H1 (cell line): ENCODE results near the gene SYNCRIP. TPM values are rescaled to one million over a fixed set of nuclear protein-coding genes. Genes with fewer than 3 reads are reported as not detected.

Experiments
- CTCF ChIA-PET: fragments of 300-600 bp; sonication (Branson Sonifier 250); formaldehyde crosslinking; loops from one replicate; lab custom pipeline; 2021; ENCODE audit not compliant: partially characterized antibody; lab: Charles Lee
- POLR2A ChIA-PET: fragments of 300-600 bp; sonication (Branson Sonifier 250); formaldehyde crosslinking; loops from one replicate; lab custom pipeline; 2021; ENCODE audit warnings: inconsistent platforms; ENCODE audit not compliant: partially characterized antibody; lab: Charles Lee
- DNase-seq, 2 experiments: peaks; one replicate each; pipeline versions ENCODE4 v3.0.0 to v3.0.0-alpha.2; 2010 to 2022; ENCODE audit warnings: low spot score in 2 of 2, low read depth in 1 of 2, mixed read lengths in 1 of 2
- FAIRE-seq: peaks from 2 replicates; lab custom pipeline; 2011; peaks lifted over from hg19 to GRCh38; lab: Jason Lieb, UNC
- H2AFZ ChIP-seq: 2 replicates; pipeline ENCODE4 v1.8.1; 2012; ENCODE audit warnings: low read length, inconsistent platforms
- H2AK5ac ChIP-seq: 2 replicates; pipeline ENCODE4 v1.6.1; 2013; ENCODE audit warnings: low read depth, low read length
- H2BK120ac ChIP-seq: replicated peaks from 2 replicates; pipeline ENCODE3; 2013; ENCODE audit warnings: low read depth, low read length, inconsistent platforms
- H2BK12ac ChIP-seq: 2 replicates; pipeline ENCODE4 v1.6.1; 2013; ENCODE audit warnings: low read depth, low read length
- H2BK15ac ChIP-seq: 2 replicates; pipeline ENCODE4 v1.6.1; 2013; ENCODE audit warnings: low read length
- H2BK20ac ChIP-seq: 2 replicates; pipeline ENCODE4 v1.6.1; 2013; ENCODE audit warnings: low read length
- H2BK5ac ChIP-seq: 2 replicates; pipeline ENCODE4 v1.6.1; 2013; ENCODE audit warnings: low read depth, low read length
- H3K14ac ChIP-seq: 2 replicates; pipeline ENCODE4 v1.6.1; 2013; ENCODE audit warnings: inconsistent platforms; ENCODE audit not compliant: insufficient read length
- H3K18ac ChIP-seq: 2 replicates; pipeline ENCODE4 v1.6.1; 2013; ENCODE audit warnings: low read length; ENCODE audit errors: extremely low read depth
- H3K23ac ChIP-seq: 2 replicates; pipeline ENCODE4 v1.6.1; 2013; ENCODE audit warnings: inconsistent platforms; ENCODE audit not compliant: insufficient read length
- H3K23me2 ChIP-seq: 2 replicates; pipeline ENCODE4 v1.6.1; 2013; ENCODE audit warnings: low read depth, low read length
- H3K27ac ChIP-seq: 2 replicates; pipeline ENCODE4 v1.6.1; 2011; ENCODE audit warnings: low read depth, low read length, inconsistent platforms
- H3K27me3 ChIP-seq, 4 experiments: replicated peaks in 1 of 4; 1 replicate in 1 of 4; 2 replicates in 3 of 4; pipeline versions ENCODE4 v1.6.1 to v1.8.1; 2011 to 2013; ENCODE audit warnings: low read length in 3 of 4, mild to moderate bottlenecking in 3 of 4, inconsistent platforms in 2 of 4, mixed read lengths in 2 of 4, moderate library complexity in 1 of 4; ENCODE audit not compliant: control insufficient read depth in 3 of 4, insufficient read depth in 3 of 4; ENCODE audit errors: extremely low read depth in 1 of 4
- H3K36me3 ChIP-seq, 4 experiments: 2 replicates each; pipeline versions ENCODE4 v1.6.1 to v1.8.1; 2011 to 2013; ENCODE audit warnings: mild to moderate bottlenecking in 4 of 4, low read length in 3 of 4, moderate library complexity in 2 of 4, control low read depth in 1 of 4, inconsistent platforms in 1 of 4; ENCODE audit not compliant: insufficient read depth in 4 of 4, control insufficient read depth in 2 of 4
- H3K4ac ChIP-seq: replicated peaks from 2 replicates; pipeline ENCODE3; 2013; ENCODE audit warnings: low read length, low read depth, mixed read lengths, inconsistent platforms; ENCODE audit not compliant: insufficient read length
- H3K4me1 ChIP-seq, 4 experiments: replicated peaks in 1 of 4; 1 replicate in 1 of 4; 2 replicates in 3 of 4; pipeline versions ENCODE4 v1.6.1 to v1.8.1; 2011 to 2013; ENCODE audit warnings: low read length in 3 of 4, inconsistent platforms in 2 of 4, mixed read lengths in 1 of 4; ENCODE audit not compliant: insufficient read depth in 4 of 4, control insufficient read depth in 3 of 4
- H3K4me2 ChIP-seq, 2 experiments: 2 replicates each; pipeline versions ENCODE4 v1.6.1 to v1.8.1; 2011 to 2013; ENCODE audit warnings: low read depth in 2 of 2, low read length in 2 of 2, control low read depth in 1 of 2, inconsistent platforms in 1 of 2, mild to moderate bottlenecking in 1 of 2; ENCODE audit not compliant: insufficient read depth in 1 of 2
- H3K4me3 ChIP-seq, 4 experiments: fragments of 200-600, 300-600 bp in 1 of 4; sonication (generic), shearing (Covaris generic), sonication (Bioruptor Twin) in 1 of 4; 2 replicates each; pipeline versions ENCODE4 v1.5.1 to v1.8.1; 2011 to 2016; ENCODE audit warnings: low read length in 4 of 4, low read depth in 3 of 4, control low read depth in 2 of 4, inconsistent platforms in 2 of 4, mild to moderate bottlenecking in 2 of 4, mixed read lengths in 1 of 4, moderate library complexity in 1 of 4; ENCODE audit not compliant: insufficient read depth in 2 of 4; ENCODE audit errors: extremely low read depth in 1 of 4
- H3K56ac ChIP-seq: replicated peaks from 2 replicates; pipeline ENCODE3; 2013; ENCODE audit warnings: low read depth, mild to moderate bottlenecking, mixed read lengths, low read length, inconsistent platforms; ENCODE audit not compliant: insufficient read length
- H3K79me1 ChIP-seq: 2 replicates; pipeline ENCODE4 v1.6.1; 2013; ENCODE audit warnings: low read depth, low read length, control low read depth
- H3K79me2 ChIP-seq, 2 experiments: 2 replicates each; pipeline versions ENCODE4 v1.6.1 to v1.8.1; 2012 to 2013; ENCODE audit warnings: low read length in 2 of 2, mild to moderate bottlenecking in 2 of 2, inconsistent platforms in 1 of 2; ENCODE audit not compliant: insufficient read depth in 2 of 2, control insufficient read depth in 1 of 2
- H3K9ac ChIP-seq, 4 experiments: replicated peaks in 1 of 4; 1 replicate in 1 of 4; 2 replicates in 3 of 4; pipeline versions ENCODE4 v1.6.1 to v1.8.1; 2011 to 2013; ENCODE audit warnings: low read depth in 3 of 4, low read length in 3 of 4, control low read depth in 2 of 4, mild to moderate bottlenecking in 2 of 4, moderate library complexity in 2 of 4, inconsistent platforms in 1 of 4; ENCODE audit errors: extremely low read depth in 1 of 4
- H3K9me3 ChIP-seq, 2 experiments: 2 replicates each; pipeline versions ENCODE4 v1.6.1 to v1.8.1; 2012 to 2013; ENCODE audit warnings: mild to moderate bottlenecking in 2 of 2, moderate library complexity in 2 of 2, control low read depth in 1 of 2, inconsistent platforms in 1 of 2, low read depth in 1 of 2, low read length in 1 of 2, mixed read lengths in 1 of 2; ENCODE audit not compliant: insufficient read depth in 2 of 2
- H4K20me1 ChIP-seq, 2 experiments: replicated peaks in 1 of 2; 2 replicates each; pipeline versions ENCODE3 to v1.8.1; 2011 to 2013; ENCODE audit warnings: inconsistent platforms in 2 of 2, low read length in 2 of 2, mild to moderate bottlenecking in 1 of 2; ENCODE audit not compliant: insufficient read depth in 2 of 2, control insufficient read depth in 1 of 2
- H4K5ac ChIP-seq: 2 replicates; pipeline ENCODE4 v1.6.1; 2013; ENCODE audit warnings: low read length, low read depth, mixed read lengths, inconsistent platforms; ENCODE audit not compliant: insufficient read length
- H4K8ac ChIP-seq: 2 replicates; pipeline ENCODE4 v1.8.0; 2013; ENCODE audit warnings: mild to moderate bottlenecking, moderate library complexity, low read length, inconsistent platforms; ENCODE audit not compliant: insufficient read depth; ENCODE audit errors: extremely low read depth
- H4K91ac ChIP-seq: replicated peaks from 2 replicates; pipeline ENCODE3; 2013; ENCODE audit warnings: low read length, mixed read lengths, inconsistent platforms; ENCODE audit not compliant: insufficient read length
- ATF3 ChIP-seq: IDR thresholded peaks from 2 replicates; pipeline ENCODE4 v1.6.1; 2011; ENCODE audit warnings: low read depth, mild to moderate bottlenecking, low read length; ENCODE audit not compliant: insufficient read depth
- BACH1 ChIP-seq: IDR thresholded peaks from 2 replicates; pipeline ENCODE4 v1.6.1; 2012; ENCODE audit warnings: low read length, improper control_type of control experiment
- BCL11A ChIP-seq, 2 experiments: IDR thresholded peaks; one replicate each; pipeline ENCODE4 v1.6.1; 2011; ENCODE audit warnings: low read depth in 2 of 2, low read length in 2 of 2, mild to moderate bottlenecking in 2 of 2
- EP300 ChIP-seq, 2 experiments: IDR thresholded peaks; 1 replicate in 1 of 2; 2 replicates in 1 of 2; pipeline ENCODE4 v1.6.1; 2011 to 2012; ENCODE audit warnings: low read depth in 2 of 2, low read length in 2 of 2, mild to moderate bottlenecking in 2 of 2, borderline replicate concordance in 1 of 2, inconsistent platforms in 1 of 2, moderate library complexity in 1 of 2
- GTF2F1 ChIP-seq: IDR thresholded peaks from 2 replicates; pipeline ENCODE4 v1.6.1; 2012; ENCODE audit warnings: low read depth, low read length, improper control_type of control experiment, borderline replicate concordance
- HDAC6 ChIP-seq: IDR thresholded peaks from one replicate; pipeline ENCODE4 v1.7.1; 2012; ENCODE audit warnings: low read depth, mild to moderate bottlenecking, inconsistent platforms, low read length, moderate library complexity
- KDM5A ChIP-seq: fragments of 200-600 bp; IDR thresholded peaks from 2 replicates; pipeline ENCODE4 v1.7.1; 2012; ENCODE audit warnings: mild to moderate bottlenecking, low read length, inconsistent platforms, mixed read lengths
- PHF8 ChIP-seq: fragments of 200-600 bp; sonication (generic); conservative IDR thresholded peaks from 2 replicates; pipeline ENCODE4 v1.7.1; 2012; ENCODE audit warnings: low read depth, mild to moderate bottlenecking, inconsistent platforms, low read length, moderate library complexity
- POLR2AphosphoS5 ChIP-seq: IDR thresholded peaks from 2 replicates; pipeline ENCODE4 v1.6.1; 2011; ENCODE audit warnings: low read depth, low read length
- SIN3A ChIP-seq, 2 experiments: IDR thresholded peaks in 1 of 2; conservative IDR thresholded peaks in 1 of 2; 2 replicates each; pipeline ENCODE4 v1.6.1; 2011 to 2012; ENCODE audit warnings: low read length in 2 of 2, improper control_type of control experiment in 1 of 2, low read depth in 1 of 2, mild to moderate bottlenecking in 1 of 2
- SIRT6 ChIP-seq: IDR thresholded peaks from one replicate; pipeline ENCODE4 v1.7.1; 2012; ENCODE audit warnings: low read length, inconsistent platforms
- TBP ChIP-seq: IDR thresholded peaks from 2 replicates; pipeline ENCODE4 v1.6.1; 2011; ENCODE audit warnings: low read depth, low read length, improper control_type of control experiment
- TCF12 ChIP-seq: IDR thresholded peaks from 2 replicates; pipeline ENCODE4 v1.6.1; 2011; ENCODE audit warnings: low read depth, mild to moderate bottlenecking, low read length
- WGBS, 2 experiments: shearing (Covaris generic) in 1 of 2; methylation state at CpG; one replicate each; pipeline versions ENCODE4 v1.1.6 to v1.1.7; 2013 to 2015; ENCODE audit warnings: low lambda C conversion rate in 2 of 2, mixed read lengths in 2 of 2, inconsistent platforms in 1 of 2, low coverage in 1 of 2, missing lambda C conversion rate in 1 of 2; ENCODE audit not compliant: insufficient replicate concordance in 2 of 2, insufficient coverage in 1 of 2, insufficient read length in 1 of 2; ENCODE audit errors: extremely low coverage in 1 of 2, missing lambda C conversion rate in 1 of 2; 5-methylcytosine and 5-hydroxymethylcytosine counted together
- polyA plus RNA-seq, 7 experiments: library from polyadenylated mRNA; depleted of rRNA in 3 of 7; stranded (reverse) in 5 of 7; unstranded in 2 of 7; fragments of >200 nt in 5 of 7; fragments of 200-250 nt in 2 of 7; gene quantifications; 1 replicate in 5 of 7; 2 replicates in 1 of 7; 4 replicates in 1 of 7; pipeline versions ENCODE4 v1.2.1 to v1.2.3, GENCODE V29; 2011 to 2013; ENCODE audit warnings: missing spikeins in 2 of 7, mixed read lengths in 2 of 7
- total RNA-seq: library from RNA; stranded (reverse); fragmentation: NEBNext Ultra II Directional; extraction: Animal tissue kit (Norgen Biotek cat#: 25700); gene quantifications from 2 replicates; pipeline ENCODE4 v1.2.1, GENCODE V29; 2021

Gene SYNCRIP
- total and polyA plus RNA-seq, 2 of the 8 experiments (the other 6 are each of a cell fraction or from before 2014, with no cell fraction given): 16.8 to 219 TPM

- H3K27ac ChIP-seq: no peak overlapping the region
- no peaks in the 10 kb centered on the region for H3K4me1 ChIP-seq
- no peak overlapping the region for H3K4ac ChIP-seq
- H3K56ac ChIP-seq: no peak overlapping the region
- H3K23ac ChIP-seq: no peak overlapping the region
- H2BK15ac ChIP-seq: no peak overlapping the region
- no peaks in the 10 kb centered on the region for H3K79me1 ChIP-seq
- no peaks in the 10 kb centered on the region; a peak in 2 of 7 replicates for H3K27me3 ChIP-seq
- FAIRE-seq (no peak), DNase-seq (no peak)
- H3K4me2 ChIP-seq: no peak overlapping the region; a peak in 1 of 4 replicates
- H3K36me3 ChIP-seq: no peaks in the 10 kb centered on the region
- no peak overlapping the region for H3K18ac ChIP-seq
- no peak overlapping the region for H4K91ac ChIP-seq
- no peak overlapping the region for H3K14ac ChIP-seq
- POLR2A ChIA-PET: interaction anchor here (1.2 to 5.7 kb wide), 4 partner anchors 9 to 85 kb away, joined by 5 to 55 read pairs (median 28); partner anchors contain the start of gene SYNCRIP
- 95% methylated on average over 1 of the region's 1 CpG; no CpG with 5 or more reads in 1 of the 2 experiments for WGBS, 2 experiments
- TF ChIP-seq SIRT6 (no peak), TBP (no peak), POLR2AphosphoS5 (no peak), EP300 (IDR thresholded peaks at IDR 0.05; ENCODE audit: borderline replicate concordance in 1 of 2, low read depth in 2 of 2, low read length in 2 of 2) (no peak), TCF12 (no peak), ATF3 (no peak), SIN3A (conservative IDR thresholded peaks at IDR 0.05 in 1 of 2, IDR thresholded peaks at IDR 0.05 in 1 of 2; ENCODE audit: low read depth in 1 of 2, low read length in 2 of 2) (no peak), BCL11A (IDR thresholded peaks at IDR 0.05; ENCODE audit: low read depth in 2 of 2, low read length in 2 of 2) (no peak), KDM5A (no peak), GTF2F1 (no peak), BACH1 (no peak), PHF8 (no peak), HDAC6 (no peak)
- peaks cover 0 to 20% of the 10 kb centered on the region in 2 experiments; a peak in 2 of 4 replicates for H3K79me2 ChIP-seq
- no peak overlapping the region for H2BK120ac ChIP-seq
- H2BK5ac ChIP-seq: no peak overlapping the region
- H3K23me2 ChIP-seq: peaks cover 5% of the 10 kb centered on the region
- no peak overlapping the region for H3K4me3 ChIP-seq
- no peaks in the 10 kb centered on the region for H4K20me1 ChIP-seq
- CTCF ChIA-PET: interaction anchor here (0.6 to 2.1 kb wide), 3 partner anchors 10 to 840 kb away, joined by 3 to 9 read pairs (median 4); no protein-coding TSS in a partner anchor
- no peak overlapping the region for H2AFZ ChIP-seq
- H2AK5ac ChIP-seq: no peak overlapping the region
- no peak overlapping the region for H4K5ac ChIP-seq
- no peak overlapping the region for H3K9ac ChIP-seq
- no peak overlapping the region for H4K8ac ChIP-seq
- H2BK12ac ChIP-seq: no peak overlapping the region
- no peaks in the 10 kb centered on the region; a peak in 1 of 4 replicates for H3K9me3 ChIP-seq
- H2BK20ac ChIP-seq: no peak overlapping the region
Measured at GRCh38 chr6:85592033-85592432, 50.7 kb downstream of the SYNCRIP start.
